Endothelial cell of umbilical vein (primary cell): Measurements from ENCODE around the gene MINDY4.

Source experiments
- CTCF ChIP-seq, 2 donors: IDR thresholded peaks; 1 replicate in 1 of 2; 2 replicates in 1 of 2; pipeline ENCODE4 v1.5.1; 2011; ENCODE audit warnings: low read length in 2 of 2, mild to moderate bottlenecking in 2 of 2, moderate library complexity in 2 of 2, control low read depth in 1 of 2, inconsistent platforms in 1 of 2, low read depth in 1 of 2; ENCODE audit not compliant: insufficient read depth in 1 of 2; ENCODE audit errors: extremely low read depth in 1 of 2
- POLR2A ChIP-seq: IDR thresholded peaks from 2 replicates; pipeline ENCODE4 v1.6.1; 2012; ENCODE audit warnings: low read depth, mild to moderate bottlenecking, control low read depth, low read length

GRCh38 chr7:30927559-30927958 lies 156.3 kb downstream of the MINDY4 start:
- TF ChIP-seq CTCF (IDR thresholded peaks at IDR 0.05; ENCODE audit: extremely low read depth in 1 of 2, insufficient read depth in 1 of 2, low read depth in 1 of 2, low read length in 2 of 2): no peak
- no peak for TF ChIP-seq POLR2A
